Activated CD4-positive, alpha-beta T cell treated with anti-CD3 and anti-CD28 coated beads for 4 hours (primary cell): ENCODE data around the gene EIF4G1.
"Not testable (repeated sequence)": the region's sequence is repeated elsewhere in the genome, so short reads cannot be mapped to it uniquely, and the experiment has no call there.

Experiments
- DNase-seq, 2 donors: peaks; one replicate each; pipeline ENCODE4 v3.0.0-alpha.2; 2020

The EIF4G1 gene

DNA sequence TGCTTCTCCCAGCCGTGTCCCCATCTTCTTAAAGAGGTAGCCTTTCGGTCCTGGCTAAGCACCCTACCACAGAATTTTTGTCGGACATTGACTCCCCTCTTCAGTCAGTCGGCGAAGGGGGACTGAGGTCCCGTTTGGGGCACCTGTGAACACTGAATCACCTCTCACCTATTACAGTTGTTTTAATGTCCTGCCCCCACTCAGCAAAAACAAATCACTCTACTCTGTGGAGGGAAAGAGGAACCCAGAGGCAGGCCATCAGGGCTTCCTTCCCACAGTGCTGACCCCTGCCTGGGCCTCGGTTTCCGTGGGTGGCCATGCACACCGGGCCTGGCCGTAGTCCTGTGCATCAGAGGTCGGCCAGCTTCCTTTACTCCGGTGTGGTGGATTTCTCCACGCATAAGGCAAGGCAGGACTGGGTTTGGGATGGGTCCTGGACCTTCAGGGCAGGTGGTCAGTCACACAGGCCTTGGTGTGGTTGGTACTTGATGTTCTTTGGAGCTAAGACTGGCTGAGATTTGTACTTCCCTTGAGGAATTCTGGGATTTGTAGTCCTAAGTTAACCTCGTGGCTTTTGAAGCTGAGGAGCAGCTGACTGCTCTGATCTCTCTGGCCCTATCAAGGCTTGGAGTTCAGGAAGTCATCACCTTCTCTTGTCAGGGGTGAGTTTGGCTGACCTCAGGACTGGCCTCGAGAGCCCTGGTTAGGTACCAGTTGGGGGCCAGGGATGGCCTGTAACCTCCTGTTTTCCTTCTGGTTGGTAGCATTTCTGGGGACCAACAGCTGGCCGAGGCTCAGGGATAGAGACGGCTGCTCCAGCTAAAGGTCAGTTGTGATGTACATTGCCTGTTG lies 22.4 kb downstream of the EIF4G1 start:
- DNase-seq: no peak

DNA sequence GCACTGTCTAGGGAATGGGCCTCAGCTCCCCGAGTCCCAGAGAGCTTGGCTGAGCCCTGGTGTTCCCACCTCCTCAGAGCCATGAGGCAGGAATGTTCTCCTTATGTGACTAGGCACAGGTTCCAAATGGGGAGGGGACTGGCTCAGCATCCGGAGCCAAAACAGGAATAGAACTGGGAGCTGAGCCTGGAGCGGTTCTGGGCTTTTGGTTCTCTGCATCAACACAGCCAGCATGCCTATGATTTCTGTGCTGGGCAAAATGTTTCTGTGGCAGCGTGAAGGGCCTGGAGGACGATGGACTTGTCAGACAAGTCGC lies 23.0 kb downstream of the EIF4G1 start, which contains the start of gene FAM131A:
Gene FAM131A (plus strand): TSS at position 202 of the 316 bp plus-strand sequence. CDS start 31 bp downstream, at position 233.
- no peak for DNase-seq

DNA sequence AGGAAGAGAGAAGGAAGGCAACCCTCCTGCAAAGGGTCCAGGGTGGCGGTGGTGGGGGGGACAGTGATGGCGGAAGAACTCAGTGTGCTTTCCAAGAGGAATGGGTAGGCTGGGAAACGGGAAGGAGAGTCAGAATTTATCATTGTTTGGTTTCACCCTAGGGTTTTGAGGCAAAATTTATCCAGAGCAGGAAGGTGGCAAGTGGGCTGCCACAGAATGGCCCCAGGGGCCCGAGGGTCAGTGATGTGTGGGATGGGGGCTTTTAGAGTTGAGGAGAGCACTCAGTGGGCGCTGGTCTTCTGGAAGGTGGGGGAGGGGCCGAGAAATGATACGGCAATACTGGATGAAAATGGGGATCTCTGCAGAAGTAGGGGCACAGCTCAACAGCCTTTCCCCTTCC lies 23.6 kb downstream of the EIF4G1 start:
- DNase-seq: no peak

DNA sequence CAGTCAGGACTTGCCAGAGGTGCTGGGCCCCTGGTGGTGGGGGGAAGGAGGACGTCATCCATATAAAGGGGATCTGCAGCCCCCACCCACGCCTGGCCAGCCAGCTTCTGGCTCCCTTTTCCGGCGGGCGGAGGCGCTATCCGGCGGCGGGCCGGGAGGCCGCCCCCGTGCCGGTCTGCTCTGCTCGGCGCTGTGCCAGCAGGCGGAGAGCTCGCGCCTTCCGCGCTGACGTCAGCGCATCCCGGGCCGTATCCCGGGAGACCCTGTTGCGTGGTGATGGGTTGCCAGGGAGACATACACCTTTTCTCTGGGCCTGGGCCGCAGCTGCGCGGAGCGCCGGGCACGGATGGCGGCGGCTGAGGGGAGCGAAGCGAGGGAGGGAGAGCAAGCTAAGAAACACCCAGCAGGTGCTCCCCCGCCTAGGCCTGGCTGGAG lies 24.1 kb downstream of the EIF4G1 start:
- DNase-seq: no peak

DNA sequence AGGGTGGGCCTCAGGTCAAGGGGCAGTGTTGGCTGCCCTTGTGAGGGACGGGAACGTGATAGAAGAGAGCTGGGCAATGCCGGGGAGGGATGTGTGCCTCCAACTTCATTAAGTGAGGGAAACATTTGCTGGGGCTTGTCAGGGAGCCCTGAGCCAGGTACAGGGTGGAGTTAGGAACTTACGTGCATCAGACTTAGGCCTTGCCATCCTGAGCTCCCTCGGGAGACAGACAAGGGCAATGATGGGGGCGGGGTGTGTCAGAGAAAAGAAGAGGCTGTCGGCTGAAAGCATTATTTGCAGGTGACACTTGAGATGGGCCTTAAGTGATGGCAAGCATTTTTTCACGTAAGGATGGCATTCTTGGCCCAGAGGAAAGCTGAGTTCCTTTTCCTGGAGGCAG lies 24.6 kb downstream of the EIF4G1 start:
- no peak for DNase-seq

DNA sequence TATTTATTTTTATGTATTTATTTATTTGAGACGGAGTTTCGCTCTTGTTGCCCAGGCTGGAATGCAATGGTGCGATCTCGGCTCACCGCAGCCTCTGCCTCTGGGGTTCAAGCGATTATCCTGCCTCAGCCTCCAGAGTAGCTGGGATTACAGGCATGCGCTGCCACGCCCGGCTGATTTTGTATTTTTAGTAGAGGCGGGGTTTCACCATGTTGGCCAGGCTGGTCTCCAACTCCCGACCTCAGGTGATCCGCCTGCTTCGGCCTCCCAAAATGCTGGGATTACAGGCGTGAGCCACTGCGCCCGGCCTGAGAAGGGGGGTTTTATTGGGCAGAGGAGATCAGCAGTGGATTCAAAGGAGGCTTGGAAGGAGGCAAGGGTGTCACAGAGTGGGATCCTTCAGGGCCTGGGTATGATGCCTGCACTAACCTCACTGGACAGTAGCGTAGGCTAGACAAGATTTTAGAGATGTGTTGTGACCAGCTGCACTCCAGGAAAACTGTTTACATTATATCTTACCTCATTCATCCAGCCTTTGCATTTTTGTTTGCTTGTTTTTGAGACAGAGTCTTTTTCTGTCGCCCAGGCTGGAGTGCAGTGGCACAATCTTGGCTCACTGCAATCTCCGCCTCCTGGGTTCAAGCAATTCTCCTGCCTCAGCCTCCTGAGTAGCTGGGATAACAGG lies 25.2 kb downstream of the EIF4G1 start:
- not testable (repeated sequence) for DNase-seq

DNA sequence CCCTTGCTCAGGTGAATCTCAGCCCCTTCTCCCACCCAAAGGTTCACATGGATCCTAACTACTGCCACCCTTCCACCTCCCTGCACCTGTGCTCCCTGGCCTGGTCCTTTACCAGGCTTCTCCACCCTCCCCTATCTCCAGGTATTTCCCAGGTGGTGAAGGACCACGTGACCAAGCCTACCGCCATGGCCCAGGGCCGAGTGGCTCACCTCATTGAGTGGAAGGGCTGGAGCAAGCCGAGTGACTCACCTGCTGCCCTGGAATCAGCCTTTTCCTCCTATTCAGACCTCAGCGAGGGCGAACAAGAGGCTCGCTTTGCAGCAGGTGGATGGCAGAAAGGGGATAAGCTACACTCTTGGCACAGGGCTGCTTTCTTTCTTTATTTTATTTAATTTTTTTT lies 27.5 kb downstream of the EIF4G1 start:
- no peak for DNase-seq

GRCh38 chr3:184343200-184343876 lies 28.9 kb downstream of the EIF4G1 start:
- no peak for DNase-seq

DNA sequence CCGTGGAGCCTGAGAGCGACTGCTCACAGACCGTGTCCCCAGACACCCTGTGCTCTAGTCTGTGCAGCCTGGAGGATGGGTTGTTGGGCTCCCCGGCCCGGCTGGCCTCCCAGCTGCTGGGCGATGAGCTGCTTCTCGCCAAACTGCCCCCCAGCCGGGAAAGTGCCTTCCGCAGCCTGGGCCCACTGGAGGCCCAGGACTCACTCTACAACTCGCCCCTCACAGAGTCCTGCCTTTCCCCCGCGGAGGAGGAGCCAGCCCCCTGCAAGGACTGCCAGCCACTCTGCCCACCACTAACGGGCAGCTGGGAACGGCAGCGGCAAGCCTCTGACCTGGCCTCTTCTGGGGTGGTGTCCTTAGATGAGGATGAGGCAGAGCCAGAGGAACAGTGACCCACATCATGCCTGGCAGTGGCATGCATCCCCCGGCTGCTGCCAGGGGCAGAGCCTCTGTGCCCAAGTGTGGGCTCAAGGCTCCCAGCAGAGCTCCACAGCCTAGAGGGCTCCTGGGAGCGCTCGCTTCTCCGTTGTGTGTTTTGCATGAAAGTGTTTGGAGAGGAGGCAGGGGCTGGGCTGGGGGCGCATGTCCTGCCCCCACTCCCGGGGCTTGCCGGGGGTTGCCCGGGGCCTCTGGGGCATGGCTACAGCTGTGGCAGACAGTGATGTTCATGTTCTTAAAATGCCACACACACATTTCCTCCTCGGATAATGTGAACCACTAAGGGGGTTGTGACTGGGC lies 30.3 kb downstream of the EIF4G1 start:
- DNase-seq: no peak

DNA sequence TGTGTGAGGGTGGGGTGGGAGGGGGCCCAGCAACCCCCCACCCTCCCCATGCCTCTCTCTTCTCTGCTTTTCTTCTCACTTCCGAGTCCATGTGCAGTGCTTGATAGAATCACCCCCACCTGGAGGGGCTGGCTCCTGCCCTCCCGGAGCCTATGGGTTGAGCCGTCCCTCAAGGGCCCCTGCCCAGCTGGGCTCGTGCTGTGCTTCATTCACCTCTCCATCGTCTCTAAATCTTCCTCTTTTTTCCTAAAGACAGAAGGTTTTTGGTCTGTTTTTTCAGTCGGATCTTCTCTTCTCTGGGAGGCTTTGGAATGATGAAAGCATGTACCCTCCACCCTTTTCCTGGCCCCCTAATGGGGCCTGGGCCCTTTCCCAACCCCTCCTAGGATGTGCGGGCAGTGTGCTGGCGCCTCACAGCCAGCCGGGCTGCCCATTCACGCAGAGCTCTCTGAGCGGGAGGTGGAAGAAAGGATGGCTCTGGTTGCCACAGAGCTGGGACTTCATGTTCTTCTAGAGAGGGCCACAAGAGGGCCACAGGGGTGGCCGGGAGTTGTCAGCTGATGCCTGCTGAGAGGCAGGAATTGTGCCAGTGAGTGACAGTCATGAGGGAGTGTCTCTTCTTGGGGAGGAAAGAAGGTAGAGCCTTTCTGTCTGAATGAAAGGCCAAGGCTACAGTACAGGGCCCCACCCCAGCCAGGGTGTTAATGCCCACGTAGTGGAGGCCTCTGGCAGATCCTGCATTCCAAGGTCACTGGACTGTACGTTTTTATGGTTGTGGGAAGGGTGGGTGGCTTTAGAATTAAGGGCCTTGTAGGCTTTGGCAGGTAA lies 31.1 kb downstream of the EIF4G1 start:
- DNase-seq: no peak

- no peak for DNase-seq
Observed at GRCh38 chr3:184346480-184347190, 32.2 kb downstream of the EIF4G1 start.

DNA sequence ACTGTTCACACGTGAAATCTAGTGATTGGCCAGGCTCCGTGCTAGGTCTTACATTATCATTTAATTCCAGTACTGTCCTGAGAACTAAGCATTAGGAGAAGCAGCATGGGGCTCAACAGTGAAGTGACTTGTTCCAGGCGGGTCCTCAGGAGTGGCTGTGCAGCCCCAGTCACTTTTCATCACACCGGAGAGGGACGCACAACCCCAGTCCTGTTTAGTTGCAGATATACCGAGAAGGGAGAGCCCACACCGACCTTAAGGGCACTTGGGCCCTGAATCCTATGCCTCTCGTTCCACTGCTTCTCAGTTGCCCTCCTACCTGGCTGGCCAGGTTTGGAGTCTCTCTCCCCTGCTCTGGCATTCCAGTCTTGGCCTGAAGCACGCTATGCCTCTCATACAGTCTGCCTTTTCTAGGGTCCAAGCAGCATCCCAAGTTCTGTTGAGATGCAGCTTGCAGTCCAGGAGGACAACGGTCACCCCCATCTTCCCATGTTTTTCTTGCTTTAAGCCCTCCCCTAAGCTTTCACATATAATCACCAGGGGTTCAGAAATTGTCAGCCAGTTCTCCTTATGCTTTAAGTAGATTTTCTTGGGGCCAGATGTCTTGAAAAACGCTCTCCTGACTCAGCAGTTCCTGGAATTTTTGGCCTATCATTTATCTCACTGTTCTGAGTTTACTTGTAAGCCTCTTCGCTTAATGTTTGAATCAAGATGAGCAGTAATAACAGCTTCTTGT lies 33.1 kb downstream of the EIF4G1 start:
- no peak for DNase-seq

DNA sequence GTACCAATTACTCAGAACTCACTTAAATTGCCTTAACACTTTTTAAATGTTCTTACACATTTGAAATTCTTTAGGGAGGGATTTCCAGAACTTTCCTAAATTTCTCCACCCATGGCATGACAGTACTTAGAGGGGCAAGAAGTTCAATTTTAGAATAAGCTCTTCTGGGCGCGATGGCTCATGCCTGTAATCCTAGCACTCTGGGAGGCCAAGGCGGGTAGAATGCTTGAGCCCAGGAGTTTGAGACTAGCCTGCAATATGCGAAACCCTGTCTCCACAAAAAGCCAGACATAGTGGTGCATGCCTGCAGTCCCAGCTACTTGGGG lies 33.6 kb downstream of the EIF4G1 start:
- no peak for DNase-seq

DNA sequence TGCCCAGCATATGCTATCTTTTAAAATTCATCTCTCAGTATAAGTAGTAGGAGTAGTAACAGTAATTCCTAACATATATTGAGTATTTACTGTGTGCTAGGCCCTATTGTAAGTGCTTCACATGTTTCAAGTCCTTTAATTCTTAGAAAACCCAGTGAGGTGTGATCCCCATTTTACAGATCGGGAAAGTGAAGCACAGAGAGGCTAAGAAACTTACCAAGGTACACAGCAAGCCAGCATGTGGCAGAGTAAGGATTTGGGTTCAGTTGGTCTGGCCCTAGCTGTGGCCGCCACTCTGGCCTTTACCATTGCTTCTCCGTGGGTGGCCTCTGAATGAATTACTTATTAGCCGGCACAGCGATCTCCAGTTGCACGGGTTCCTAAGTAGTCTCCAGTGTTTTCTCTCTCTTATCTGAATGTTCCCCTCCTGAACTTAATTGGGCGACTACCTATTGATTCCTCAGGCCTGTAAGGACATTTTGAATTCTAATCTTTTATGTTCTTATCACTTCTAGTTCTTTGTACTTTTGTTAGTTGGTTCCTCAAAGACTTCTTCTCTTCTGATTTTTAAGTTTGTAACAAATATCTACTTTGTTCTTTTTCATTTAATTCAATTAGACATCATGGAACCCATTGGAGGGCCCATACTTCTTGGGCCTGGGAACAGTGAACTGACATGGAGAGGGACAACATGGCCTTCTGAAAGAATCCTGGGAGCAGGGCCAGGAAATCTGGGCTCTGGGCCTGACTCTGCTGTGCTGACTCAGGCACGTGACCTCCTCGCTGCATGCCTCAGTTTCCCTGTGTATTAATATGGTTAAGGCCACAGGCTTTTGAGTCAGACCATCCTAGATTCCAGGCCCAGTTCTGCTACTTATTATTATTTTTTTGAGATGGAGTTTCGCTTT lies 35.4 kb downstream of the EIF4G1 start:
- no peak for DNase-seq

GRCh38 chr3:184350618-184351017 lies 36.2 kb downstream of the EIF4G1 start:
- DNase-seq: no peak

DNA sequence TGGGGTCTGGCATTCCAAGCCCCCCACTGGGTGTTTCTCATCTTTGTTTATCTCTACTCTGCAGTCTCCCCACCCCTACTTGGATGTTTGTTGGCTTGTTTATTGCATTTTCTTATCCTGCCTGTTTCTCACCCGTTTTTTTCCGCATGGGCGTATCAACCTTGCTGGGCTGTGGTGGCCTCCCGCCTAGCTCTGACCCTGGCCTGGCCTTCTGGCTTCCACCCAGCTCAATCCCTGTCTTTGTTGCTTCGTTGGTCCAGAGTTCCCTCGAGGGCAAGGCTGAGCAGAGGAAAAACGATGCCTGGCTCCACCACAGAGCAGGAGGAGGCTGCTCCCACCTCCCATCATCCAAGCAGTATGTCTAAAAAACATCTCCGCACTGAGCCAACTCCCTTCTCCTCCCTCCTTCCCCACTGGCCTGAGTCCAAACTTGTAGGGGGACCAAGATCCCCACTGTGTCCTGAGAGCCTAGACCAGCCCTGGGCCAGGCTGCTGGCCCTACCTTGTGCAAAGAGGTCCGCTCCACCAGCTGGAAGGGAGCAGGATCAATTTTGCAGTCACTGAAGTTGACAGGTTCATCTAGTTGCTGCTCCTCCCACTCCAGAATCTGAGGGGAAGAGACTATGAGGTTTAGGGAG lies 37.2 kb downstream of the EIF4G1 start:
- no peak for DNase-seq

DNA sequence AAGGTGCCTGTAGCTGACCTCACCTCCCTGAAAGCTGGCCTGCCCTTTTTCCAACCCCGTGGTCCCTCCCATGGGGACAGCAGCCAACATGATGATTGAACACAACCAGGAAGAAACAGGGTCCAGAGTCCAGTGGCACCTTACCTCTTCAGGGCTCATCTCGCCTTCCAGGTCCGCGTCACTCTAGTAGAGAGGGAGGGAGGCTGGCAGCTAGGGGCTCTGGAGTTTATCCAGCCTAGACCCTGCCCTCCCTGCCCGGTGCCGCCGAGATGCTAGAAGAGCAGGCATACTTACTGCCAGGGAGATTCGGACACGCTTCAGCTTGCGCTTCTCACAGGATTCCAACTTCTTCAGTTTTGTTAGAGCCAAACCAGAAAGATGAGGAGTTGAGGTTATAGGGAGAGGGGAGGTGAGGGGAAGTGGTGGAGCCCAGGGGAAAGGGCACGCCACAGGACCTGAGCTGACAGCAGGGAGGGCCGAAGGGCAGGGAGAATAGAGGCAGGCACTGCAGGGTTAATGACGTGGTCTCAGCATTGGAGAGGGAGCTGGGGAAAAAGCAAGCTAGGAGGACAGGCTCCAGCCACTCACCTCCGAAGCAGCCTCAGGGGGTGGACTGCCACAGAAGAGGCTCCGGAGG lies 37.9 kb downstream of the EIF4G1 start:
- no peak for DNase-seq

- DNase-seq: no peak
Observed at GRCh38 chr3:184352897-184353545, 38.6 kb downstream of the EIF4G1 start.
